Activated naive CD4-positive, alpha-beta T cell treated with anti-CD3 and anti-CD28 coated beads for 36 hours (primary cell): ENCODE measurements around the gene MICU1. TPM values are rescaled to one million over a fixed set of nuclear protein-coding genes. Genes with fewer than 3 reads are reported as not detected.
A peak's percentile ranks its signal among the peaks of the same experiment; 100 is the strongest.

ENCODE experiments used
- CTCF ChIA-PET: fragments of 350-600 bp; sonication (Branson Sonifier 250); formaldehyde crosslinking; loops from one replicate; lab custom pipeline; 2021; ENCODE audit warnings: antibody characterized with exemption; lab: Charles Lee
- DNase-seq: peaks from one replicate; pipeline ENCODE4 v3.0.0-alpha.2; 2020
- H3K27ac Mint-ChIP-seq: one replicate; pipeline ENCODE4 v1.8.0; 2021; ENCODE audit warnings: mild to moderate bottlenecking, mixed read lengths
- H3K27me3 Mint-ChIP-seq: one replicate; pipeline ENCODE4 v1.8.0; 2021; ENCODE audit warnings: low read depth, mixed read lengths
- H3K36me3 Mint-ChIP-seq: one replicate; pipeline ENCODE4 v1.8.0; 2021; ENCODE audit warnings: low read depth, mixed read lengths
- H3K4me1 Mint-ChIP-seq: one replicate; pipeline ENCODE4 v1.8.0; 2021; ENCODE audit warnings: low read depth, mixed read lengths
- H3K4me3 Mint-ChIP-seq: one replicate; pipeline ENCODE4 v1.8.0; 2021; ENCODE audit warnings: mild to moderate bottlenecking, moderate library complexity, mixed read lengths
- H3K9me3 Mint-ChIP-seq: one replicate; pipeline ENCODE4 v1.8.0; 2021; ENCODE audit warnings: mixed read lengths
- intact Hi-C: fragments of 100-400 bp; cut with micrococcal nuclease; formaldehyde crosslinking; loops from one replicate; pipeline ENCODE4 v1.15.1; 2023
- total RNA-seq, 2 experiments: library from RNA; stranded (reverse); gene quantifications; one replicate each; pipeline ENCODE4 v1.2.3, GENCODE V29; 2021

MICU1 gene
- total RNA-seq, 2 experiments from 2014 or later = 40.0 to 41.9 TPM

DNA sequence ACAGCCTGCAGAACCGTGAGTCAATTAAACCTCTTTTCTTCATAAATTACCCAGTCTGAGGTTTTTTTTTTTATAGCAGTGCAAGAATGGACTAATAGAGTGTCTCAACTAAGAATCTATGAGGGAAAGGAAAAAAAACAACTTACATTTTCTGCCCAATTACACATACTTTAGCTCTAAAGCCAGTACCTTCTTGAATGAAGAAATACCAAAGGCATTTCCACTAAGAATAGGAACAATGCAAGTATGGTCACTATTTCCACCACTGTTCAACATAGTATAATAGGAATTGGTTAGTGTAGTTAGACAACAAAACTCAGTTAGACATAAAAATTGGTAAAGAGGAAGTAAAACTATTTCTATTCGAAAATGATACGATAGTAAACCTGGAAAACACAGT lies 37.6 kb downstream of the MICU1 start:
- CTCF ChIA-PET = interaction anchor here (0.5 kb wide), 1 partner anchor 208 kb away, joined by 3 read pairs; no protein-coding TSS in a partner anchor
- H3K4me3 Mint-ChIP-seq = no peak overlapping the region
- no peak for DNase-seq
- H3K27me3 Mint-ChIP-seq = no peaks in the 10 kb centered on the region
- no peak overlapping the region for H3K27ac Mint-ChIP-seq
- peaks cover 13% of the 10 kb centered on the region for H3K36me3 Mint-ChIP-seq
- H3K4me1 Mint-ChIP-seq = peaks cover 15% of the 10 kb centered on the region
- H3K9me3 Mint-ChIP-seq = peaks cover 2% of the 10 kb centered on the region
- intact Hi-C loops = no loop called here

DNA sequence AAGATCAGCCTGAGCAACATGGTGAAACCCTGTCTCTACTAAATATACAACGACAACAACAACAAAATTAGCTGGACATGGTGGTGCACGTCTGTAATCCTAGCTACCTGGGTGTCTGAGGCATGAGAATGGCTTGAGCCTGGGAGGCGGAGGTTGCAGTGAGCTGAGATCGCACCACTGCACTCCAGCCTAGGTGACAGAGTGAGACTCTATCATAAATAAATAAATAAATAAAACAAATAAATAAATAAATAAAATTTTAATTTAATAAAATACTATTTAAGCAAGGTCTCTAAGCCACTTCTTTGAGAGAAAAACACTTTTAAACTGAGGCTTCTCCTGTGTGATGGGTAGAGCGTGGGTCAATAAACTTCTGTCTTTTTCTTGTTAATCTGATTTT lies 38.3 kb downstream of the MICU1 start:
- Mint-ChIP-seq H3K27me3 (no peaks in the 10 kb centered on the region), H3K36me3 (peaks cover 15% of the 10 kb centered on the region), H3K27ac (no peak overlapping the region), H3K4me1 (peaks cover 15% of the 10 kb centered on the region), H3K9me3 (peaks cover 2% of the 10 kb centered on the region), H3K4me3 (no peak overlapping the region)
- DNase-seq = no peak
- CTCF ChIA-PET = interaction anchor here (0.5 kb wide), 1 partner anchor 207 kb away, joined by 3 read pairs; no protein-coding TSS in a partner anchor
- intact Hi-C loops = no loop called here

DNA sequence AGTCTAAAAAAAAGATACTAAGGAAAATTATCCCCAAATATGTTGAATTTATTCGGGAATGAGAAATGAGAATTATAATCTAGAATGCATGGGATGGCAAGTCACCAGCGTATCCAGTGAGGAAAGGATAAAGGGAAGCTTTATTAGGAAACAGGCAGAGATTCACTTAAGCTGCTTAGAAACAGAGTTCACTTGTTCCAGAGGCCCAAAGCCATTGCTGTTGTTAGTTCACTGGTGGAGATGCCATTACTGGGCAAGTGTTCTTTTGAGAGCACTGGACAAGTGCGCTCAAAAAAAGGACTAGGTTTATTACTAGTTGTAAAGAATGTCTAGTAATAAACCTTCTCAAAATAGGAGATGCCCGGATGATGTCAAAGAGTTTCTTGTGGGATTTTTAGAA lies 51.2 kb downstream of the MICU1 start:
- intact Hi-C loops = no loop called here
- H3K27ac Mint-ChIP-seq = no peak overlapping the region
- CTCF ChIA-PET = no interaction called here

GRCh38 chr10:72573079-72573478 lies 52.8 kb downstream of the MICU1 start:
- no peak overlapping the region for H3K27ac Mint-ChIP-seq
- CTCF ChIA-PET = no interaction called here
- H3K4me1 Mint-ChIP-seq = peaks cover 2% of the 10 kb centered on the region
- no peaks in the 10 kb centered on the region for H3K27me3 Mint-ChIP-seq
- DNase-seq = no peak
- H3K4me3 Mint-ChIP-seq = no peak overlapping the region
- H3K9me3 Mint-ChIP-seq = no peaks in the 10 kb centered on the region
- intact Hi-C loops = no loop called here
- peaks cover 2% of the 10 kb centered on the region for H3K36me3 Mint-ChIP-seq

More for the DNA sequence above, 51.2 kb downstream of the MICU1 start:
- Mint-ChIP-seq H3K9me3 (no peaks in the 10 kb centered on the region), H3K27me3 (no peaks in the 10 kb centered on the region), H3K4me3 (no peak overlapping the region), H3K36me3 (peaks cover 2% of the 10 kb centered on the region), H3K4me1 (peaks cover 2% of the 10 kb centered on the region)
- no peak for DNase-seq

DNA sequence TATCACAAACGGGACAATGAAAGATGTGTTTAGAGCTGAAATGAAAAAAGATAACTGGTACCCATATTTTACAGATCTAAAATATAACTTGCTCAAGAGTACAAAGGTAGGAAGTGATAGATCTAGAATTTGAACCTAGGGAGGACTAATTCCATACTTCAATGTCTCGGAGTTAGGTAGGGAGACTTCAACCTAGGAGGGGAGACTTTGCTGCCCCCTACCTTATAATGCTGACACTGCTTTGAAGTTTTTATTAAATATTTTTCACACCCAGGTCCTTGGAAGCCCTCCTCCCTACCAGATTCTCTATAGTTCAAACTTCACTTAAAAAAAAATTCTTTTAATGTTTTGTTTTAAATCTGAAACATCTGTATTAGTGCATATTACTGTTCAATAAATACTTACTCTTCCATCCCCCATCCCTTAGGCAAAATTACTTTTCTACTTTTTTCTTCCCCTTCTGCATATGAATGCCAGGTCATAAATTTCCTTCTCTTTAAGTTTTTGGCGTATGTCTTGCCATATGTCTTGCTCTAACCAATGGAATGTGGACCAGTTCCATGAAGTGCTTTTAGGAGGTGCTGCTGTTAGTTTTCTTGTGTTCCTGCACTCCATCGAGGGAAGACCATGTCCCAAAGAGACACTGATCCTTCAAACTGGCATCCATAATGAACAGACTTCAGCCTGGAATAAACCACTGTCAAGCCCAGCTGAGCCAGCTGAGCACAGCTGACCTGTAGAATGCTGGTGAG lies 57.8 kb downstream of the MICU1 start:
- Mint-ChIP-seq H3K27me3 (no peaks in the 10 kb centered on the region), H3K36me3 (peaks cover 17% of the 10 kb centered on the region), H3K4me3 (no peak overlapping the region), H3K27ac (no peak overlapping the region), H3K9me3 (peaks cover 3% of the 10 kb centered on the region), H3K4me1 (peaks cover 21% of the 10 kb centered on the region)
- CTCF ChIA-PET = interaction anchor here (1.0 to 1.3 kb wide), 2 partner anchors 16 to 203 kb away, joined by 3 to 6 read pairs; no protein-coding TSS in a partner anchor
- intact Hi-C loops = loop anchor here (1.0 kb wide), 1 partner anchor 204 kb away; no protein-coding TSS in a partner anchor
- no peak for DNase-seq

DNA sequence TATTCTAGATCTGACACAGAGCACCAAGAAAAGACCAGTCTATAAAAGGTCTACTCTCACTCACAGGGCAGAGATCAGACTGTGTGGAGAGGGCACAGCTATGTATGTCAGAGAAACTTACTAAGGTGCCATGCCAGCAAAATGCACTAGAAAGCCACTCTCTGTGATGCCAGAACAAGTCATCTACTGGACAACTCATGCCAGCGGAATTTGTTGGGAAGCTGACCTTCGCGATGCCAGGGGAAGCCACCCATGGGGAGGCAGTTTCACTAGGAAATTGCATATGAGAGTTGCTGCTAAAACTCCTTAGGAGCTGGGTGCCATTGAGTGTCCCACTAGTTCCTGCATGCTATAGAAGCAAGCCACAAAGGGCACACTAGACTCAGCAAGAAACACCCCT lies 58.5 kb downstream of the MICU1 start:
- CTCF ChIA-PET = interaction anchor here (0.6 to 1.3 kb wide), 4 partner anchors 17 to 1087 kb away, joined by 3 to 6 read pairs (median 3); no protein-coding TSS in a partner anchor
- H3K4me1 Mint-ChIP-seq = peaks cover 27% of the 10 kb centered on the region
- H3K27ac Mint-ChIP-seq = no peak overlapping the region
- no peak for DNase-seq
- no peak overlapping the region for H3K4me3 Mint-ChIP-seq
- intact Hi-C loops = no loop called here
- H3K9me3 Mint-ChIP-seq = peaks cover 3% of the 10 kb centered on the region
- H3K36me3 Mint-ChIP-seq = peaks cover 20% of the 10 kb centered on the region
- H3K27me3 Mint-ChIP-seq = no peaks in the 10 kb centered on the region

GRCh38 chr10:72564596-72564995 lies 61.3 kb downstream of the MICU1 start:
- intact Hi-C loops = loop anchor here (5.0 kb wide), 1 partner anchor 688 kb away; the partner anchor contains the start of gene MRPS16
- peak overlapping the region; percentile 77 for H3K27ac Mint-ChIP-seq
- CTCF ChIA-PET = interaction anchor here (0.6 to 0.7 kb wide), 2 partner anchors 126 to 157 kb away, joined by 3 to 5 read pairs; no protein-coding TSS in a partner anchor

DNA sequence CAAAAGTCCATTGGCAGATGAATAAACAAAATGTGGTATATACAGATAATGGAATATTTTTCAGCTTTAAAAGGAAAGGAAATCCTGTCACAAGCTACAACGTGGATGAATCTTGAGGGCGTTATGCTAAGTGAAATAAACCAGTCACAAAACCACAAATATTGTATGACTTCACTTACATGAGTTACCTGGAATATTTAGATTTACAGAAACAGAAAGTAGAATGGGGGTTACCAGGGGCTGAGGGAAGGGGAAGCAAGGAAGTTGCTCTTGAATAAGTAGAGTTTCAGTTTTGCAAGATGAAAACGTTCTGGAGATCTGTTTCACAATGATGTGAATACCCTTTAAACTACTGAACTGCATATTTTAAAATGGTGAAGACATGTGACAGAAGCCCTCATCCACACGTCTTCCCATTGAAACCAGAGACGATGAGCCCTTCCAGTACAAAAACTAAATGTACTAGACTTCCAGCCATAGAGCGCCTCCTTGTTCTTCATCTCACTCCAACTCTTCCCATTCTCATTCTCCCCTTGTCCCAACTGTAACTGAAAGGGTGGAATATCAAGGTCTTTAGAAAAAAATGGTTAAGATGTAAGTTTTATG lies 62.4 kb downstream of the MICU1 start:
- peak; percentile 58 for DNase-seq
- Mint-ChIP-seq H3K4me3 (no peak overlapping the region), H3K9me3 (peaks cover 3% of the 10 kb centered on the region), H3K27me3 (no peaks in the 10 kb centered on the region), H3K4me1 (peaks cover 40% of the 10 kb centered on the region), H3K27ac (peak overlapping the region; percentile 83), H3K36me3 (peaks cover 42% of the 10 kb centered on the region)
- CTCF ChIA-PET = interaction anchor here (0.6 kb wide), 1 partner anchor 234 kb away, joined by 3 read pairs; no protein-coding TSS in a partner anchor
- intact Hi-C loops = loop anchor here (1.0 to 5.0 kb wide), 6 partner anchors 53 to 689 kb away; partner anchors contain the start of genes MCU, MICU1 and MRPS16

More at GRCh38 chr10:72564596-72564995, 61.3 kb downstream of the MICU1 start:
- peak; percentile 65 for DNase-seq
- H3K4me3 Mint-ChIP-seq = no peak overlapping the region
- H3K9me3 Mint-ChIP-seq = peaks cover 3% of the 10 kb centered on the region
- H3K27me3 Mint-ChIP-seq = no peaks in the 10 kb centered on the region
- peaks cover 38% of the 10 kb centered on the region for H3K36me3 Mint-ChIP-seq
- peaks cover 40% of the 10 kb centered on the region for H3K4me1 Mint-ChIP-seq

DNA sequence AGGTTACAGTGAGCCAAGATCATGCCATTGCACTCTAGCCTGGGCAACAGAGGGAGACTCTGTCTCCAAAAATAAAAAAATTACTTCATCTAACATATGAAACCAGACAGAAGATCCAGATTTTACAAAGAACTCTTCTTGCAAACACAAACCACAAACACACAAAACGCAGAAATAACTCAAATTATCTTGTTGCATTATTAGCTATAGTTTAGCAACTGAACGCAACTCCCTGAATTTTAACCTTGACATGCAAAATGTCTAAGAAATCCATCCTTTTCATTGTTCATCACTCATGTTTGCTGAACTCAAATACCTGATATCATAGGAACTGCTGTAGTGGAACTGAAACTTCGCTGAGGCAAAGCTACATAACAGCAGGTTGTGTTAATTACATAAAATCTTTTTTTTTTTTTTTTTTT lies 64.1 kb downstream of the MICU1 start:
- DNase-seq = no peak
- Mint-ChIP-seq H3K4me1 (peaks cover 36% of the 10 kb centered on the region), H3K9me3 (peaks cover 3% of the 10 kb centered on the region), H3K4me3 (no peak overlapping the region), H3K27ac (no peak overlapping the region), H3K27me3 (no peaks in the 10 kb centered on the region), H3K36me3 (peaks cover 47% of the 10 kb centered on the region)
- intact Hi-C loops = loop anchor here (2.0 to 5.0 kb wide), 3 partner anchors 55 to 691 kb away; partner anchors contain the start of gene MRPS16
- CTCF ChIA-PET = interaction anchor here (0.6 kb wide), 1 partner anchor 15 kb away, joined by 4 read pairs; no protein-coding TSS in a partner anchor

DNA sequence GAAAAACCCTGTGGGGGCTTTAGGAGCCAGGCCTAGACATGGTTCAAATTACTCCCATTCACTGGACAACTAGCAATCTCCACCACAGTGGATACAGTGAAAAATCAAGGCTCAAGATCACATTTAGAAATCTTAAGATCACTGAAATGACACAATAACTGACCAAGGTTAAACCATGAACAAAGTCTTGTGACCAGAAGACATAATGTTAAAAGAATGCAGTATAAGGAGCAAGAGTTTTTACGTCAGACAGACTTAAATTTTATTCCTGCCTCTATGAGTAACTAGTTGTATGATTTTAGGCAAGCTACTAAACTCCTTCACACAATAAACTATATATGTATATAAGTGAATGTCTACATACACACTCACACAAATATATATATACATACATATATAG lies 68.5 kb downstream of the MICU1 start:
- no peak overlapping the region for H3K27ac Mint-ChIP-seq

DNA sequence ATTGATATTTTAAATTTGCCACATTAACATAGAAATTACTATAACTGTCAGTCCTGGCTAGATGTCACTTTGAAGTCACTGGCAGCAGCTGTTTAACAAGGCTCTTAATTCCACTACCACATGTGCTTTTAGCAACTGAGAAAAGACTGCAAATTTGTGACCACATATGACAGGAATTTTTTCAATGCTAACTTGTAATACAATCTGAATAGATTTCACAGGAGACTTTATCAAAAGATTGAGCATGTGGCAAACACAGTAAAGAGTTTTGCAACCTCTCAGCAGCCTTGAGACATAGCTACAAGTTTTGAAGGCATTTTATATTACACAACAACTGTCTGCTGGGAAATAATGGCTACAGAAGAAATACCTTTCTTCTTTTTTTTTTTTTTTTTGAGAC lies 73.0 kb downstream of the MICU1 start:
- CTCF ChIA-PET = no interaction called here
- H3K27me3 Mint-ChIP-seq = no peaks in the 10 kb centered on the region
- no peaks in the 10 kb centered on the region for H3K4me1 Mint-ChIP-seq
- peaks cover 14% of the 10 kb centered on the region for H3K36me3 Mint-ChIP-seq
- no peak overlapping the region for H3K27ac Mint-ChIP-seq
- intact Hi-C loops = no loop called here
- no peak for DNase-seq
- H3K4me3 Mint-ChIP-seq = no peak overlapping the region
- H3K9me3 Mint-ChIP-seq = no peaks in the 10 kb centered on the region

More for the DNA sequence above, 68.5 kb downstream of the MICU1 start:
- Mint-ChIP-seq H3K27me3 (no peaks in the 10 kb centered on the region), H3K36me3 (peaks cover 29% of the 10 kb centered on the region), H3K9me3 (no peaks in the 10 kb centered on the region), H3K4me3 (no peak overlapping the region), H3K4me1 (peaks cover 13% of the 10 kb centered on the region)
- intact Hi-C loops = no loop called here
- no peak for DNase-seq
- CTCF ChIA-PET = no interaction called here

DNA sequence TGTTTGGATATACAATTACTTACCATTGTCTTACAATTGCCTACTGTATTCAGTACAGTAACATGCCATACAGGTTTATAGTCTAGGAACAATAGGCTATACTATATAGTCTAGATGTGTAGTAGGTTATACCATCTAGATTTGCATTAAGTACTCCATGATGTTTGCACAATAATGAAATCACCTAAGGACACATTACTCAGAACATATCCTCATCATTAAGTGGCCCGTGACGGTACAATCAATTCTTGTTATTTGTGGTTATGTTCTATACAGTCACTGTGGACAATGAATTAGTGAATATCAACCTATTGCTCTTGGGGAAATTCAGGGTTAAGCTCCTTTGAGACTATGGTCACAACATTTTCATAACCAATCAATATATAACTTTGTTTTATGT lies 75.6 kb downstream of the MICU1 start:
- Mint-ChIP-seq H3K36me3 (peaks cover 20% of the 10 kb centered on the region), H3K27ac (no peak overlapping the region)
- intact Hi-C loops = no loop called here

More for the DNA sequence above, 75.6 kb downstream of the MICU1 start:
- Mint-ChIP-seq H3K4me3 (no peak overlapping the region), H3K4me1 (no peaks in the 10 kb centered on the region), H3K27me3 (no peaks in the 10 kb centered on the region), H3K9me3 (no peaks in the 10 kb centered on the region)
- no peak for DNase-seq
- CTCF ChIA-PET = no interaction called here
